Lung microvascular endothelial cell (primary cell): ENCODE results near the gene CALR. TPM values are rescaled to one million over a fixed set of nuclear protein-coding genes. Genes with fewer than 3 reads are reported as not detected.
"Not testable (repeated sequence)": the region's sequence is repeated elsewhere in the genome, so short reads cannot be mapped to it uniquely, and the experiment has no call there.

Experiments
- DNase-seq, 2 donors: peaks; one replicate each; pipeline versions ENCODE4 v3.0.0 to v3.0.0-alpha.2; 2010; ENCODE audit warnings: low read depth in 2 of 2
- total RNA-seq: library from RNA; depleted of rRNA; stranded (reverse); fragments of >200 nt; gene quantifications from 2 replicates; pipeline ENCODE4 v1.2.1, GENCODE V29; 2014

CALR gene
- total RNA-seq, result 1,060 and 1,340 TPM in 2 replicates

DNA sequence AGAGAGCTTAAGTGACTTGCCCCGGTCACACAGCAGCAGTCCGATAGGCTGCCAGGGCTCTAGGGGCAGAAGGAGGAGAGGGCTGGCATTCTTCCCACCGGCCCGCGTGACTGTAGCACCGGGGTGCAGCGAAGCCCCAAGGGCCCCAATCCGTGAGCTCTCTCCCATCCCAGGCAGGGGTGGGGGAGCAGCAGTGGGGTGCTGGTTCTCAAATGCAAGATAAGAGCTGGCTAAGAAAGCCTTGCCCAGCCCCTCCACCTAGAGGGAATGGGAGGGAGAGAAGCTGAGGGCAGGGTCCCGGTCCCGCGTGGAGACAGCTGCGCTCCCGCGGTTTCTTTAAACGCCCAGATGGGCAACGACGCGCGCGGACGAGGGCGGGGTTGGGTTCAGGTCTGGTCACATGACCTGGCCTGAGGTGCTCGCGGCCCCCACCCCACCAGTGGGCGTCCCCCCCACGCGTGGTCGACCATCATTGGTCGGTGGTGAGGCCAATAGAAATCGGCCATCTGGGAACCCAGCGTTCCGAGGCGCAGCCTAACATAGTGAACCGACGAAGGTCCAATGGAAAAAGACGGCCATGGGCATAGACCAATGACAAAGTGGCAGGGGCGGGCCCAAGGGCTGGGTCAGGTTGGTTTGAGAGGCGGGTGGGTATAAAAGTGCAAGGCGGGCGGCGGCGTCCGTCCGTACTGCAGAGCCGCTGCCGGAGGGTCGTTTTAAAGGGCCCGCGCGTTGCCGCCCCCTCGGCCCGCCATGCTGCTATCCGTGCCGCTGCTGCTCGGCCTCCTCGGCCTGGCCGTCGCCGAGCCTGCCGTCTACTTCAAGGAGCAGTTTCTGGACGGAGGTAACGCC lies at the start of gene CALR:
TSS of gene CALR (plus strand) at position 683 of the 852 bp plus-strand sequence. CDS start at position 754, 71 bp downstream.
- peak; percentile 100 for DNase-seq

DNA sequence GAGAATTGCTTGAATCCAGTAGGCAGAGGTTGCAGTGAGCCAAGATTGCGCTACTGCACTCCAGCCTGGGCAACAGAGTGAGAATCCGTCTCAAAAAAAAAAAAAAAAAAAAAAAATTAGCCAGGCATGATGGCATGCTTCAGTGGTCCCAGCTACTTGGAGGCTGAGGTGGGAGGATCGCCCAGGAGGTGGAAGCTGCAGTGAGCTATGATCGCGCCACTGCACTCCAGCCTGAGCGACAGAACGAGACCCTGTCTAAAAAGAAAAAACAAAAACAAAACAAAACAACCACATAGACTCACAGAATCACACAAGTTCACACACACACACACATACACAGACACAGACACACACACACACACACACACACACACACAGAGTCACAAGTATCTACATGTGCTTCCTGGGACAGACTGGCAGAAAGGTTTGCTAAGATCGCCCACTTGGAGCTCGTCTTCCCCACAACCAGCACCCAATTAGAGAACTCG lies 48.1 kb upstream of the CALR start:
- not testable (repeated sequence) for DNase-seq

DNA sequence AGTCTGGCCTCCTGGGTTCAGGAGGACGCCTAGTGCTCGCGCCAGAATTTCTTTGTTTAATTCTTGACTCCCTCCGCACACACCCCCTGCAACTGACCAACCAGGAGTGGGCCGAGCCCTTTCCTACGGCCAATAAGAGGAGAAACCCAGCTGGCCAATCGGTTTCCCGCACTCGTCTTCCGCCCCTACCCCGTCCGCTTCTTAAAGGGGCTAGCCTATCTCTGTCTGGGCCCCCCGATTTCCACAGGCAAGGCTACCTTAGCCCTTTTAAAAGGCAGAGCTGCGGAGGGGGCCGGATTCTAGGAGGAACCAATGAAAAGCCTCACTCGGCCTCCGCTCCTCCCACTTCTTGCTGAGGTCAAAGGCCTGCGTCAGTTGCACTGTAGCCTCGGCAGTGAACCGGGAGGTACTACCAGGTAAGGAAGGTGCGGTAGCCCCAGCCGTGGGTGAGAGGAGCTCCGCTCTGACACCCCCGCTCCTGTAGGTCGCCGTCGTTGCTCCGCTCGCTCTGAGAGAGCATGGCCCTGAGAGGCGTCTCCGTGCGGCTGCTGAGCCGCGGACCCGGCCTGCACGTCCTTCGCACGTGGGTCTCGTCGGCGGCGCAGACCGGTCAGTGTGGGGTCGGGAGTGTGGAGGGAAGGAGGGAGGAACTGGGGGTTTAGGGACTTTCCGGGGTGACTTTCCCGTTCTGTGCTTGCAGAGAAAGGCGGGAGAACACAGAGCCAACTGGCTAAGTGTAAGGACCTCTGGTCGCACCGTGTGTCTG lies 47.4 kb upstream of the CALR start, which contains the start of gene GCDH:
TSS of gene GCDH (plus strand) at position 374 of the 766 bp plus-strand sequence. CDS start at position 519, 145 bp downstream.
- DNase-seq, result peak; percentile 99

- no peak for DNase-seq
These were observed 46.8 kb upstream of the CALR start for GRCh38 chr19:12891553-12892021.

DNA sequence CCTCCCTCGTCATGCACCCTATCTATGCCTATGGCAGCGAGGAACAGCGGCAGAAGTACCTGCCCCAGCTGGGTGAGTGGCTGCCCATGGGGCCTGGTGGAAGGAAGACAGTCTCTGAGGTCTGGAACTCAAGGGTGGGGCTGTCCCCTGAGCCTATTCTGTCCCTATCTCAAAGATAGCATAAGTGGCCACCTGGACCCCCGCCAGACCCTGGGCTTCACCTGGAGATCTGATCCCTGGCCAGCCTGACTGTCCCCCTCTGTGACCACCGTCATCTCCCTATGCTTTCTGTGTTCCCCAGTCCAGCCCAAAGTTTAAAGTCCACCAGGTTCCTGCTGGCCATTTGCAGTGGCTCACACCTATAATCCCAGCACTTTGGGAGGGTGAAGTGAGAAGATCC lies 44.8 kb upstream of the CALR start:
- no peak for DNase-seq

DNA sequence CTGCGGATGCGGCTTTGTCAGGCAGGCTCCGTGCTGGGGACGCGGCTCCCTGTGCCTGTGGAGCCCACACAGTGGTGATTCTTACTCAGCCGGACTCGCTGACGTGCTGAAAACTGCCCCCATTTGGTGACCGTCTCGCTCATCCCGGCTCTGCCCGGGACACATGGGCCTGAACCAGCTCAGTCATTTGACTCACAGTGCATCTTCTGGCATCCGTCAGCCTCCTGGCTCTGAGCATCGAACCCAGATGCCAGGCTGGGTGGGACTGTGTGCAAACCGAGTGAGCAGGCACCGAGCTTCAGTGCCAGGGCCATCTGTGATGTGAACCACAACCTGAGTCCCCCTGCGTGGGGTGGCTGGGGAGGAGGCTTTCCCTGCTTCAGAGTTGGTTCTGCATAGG lies 41.9 kb upstream of the CALR start:
- no peak for DNase-seq

GRCh38 chr19:12899891-12900518 lies 38.4 kb upstream of the CALR start:
- DNase-seq, result no peak

GRCh38 chr19:12907166-12907565 lies 31.2 kb upstream of the CALR start:
- DNase-seq, result no peak

DNA sequence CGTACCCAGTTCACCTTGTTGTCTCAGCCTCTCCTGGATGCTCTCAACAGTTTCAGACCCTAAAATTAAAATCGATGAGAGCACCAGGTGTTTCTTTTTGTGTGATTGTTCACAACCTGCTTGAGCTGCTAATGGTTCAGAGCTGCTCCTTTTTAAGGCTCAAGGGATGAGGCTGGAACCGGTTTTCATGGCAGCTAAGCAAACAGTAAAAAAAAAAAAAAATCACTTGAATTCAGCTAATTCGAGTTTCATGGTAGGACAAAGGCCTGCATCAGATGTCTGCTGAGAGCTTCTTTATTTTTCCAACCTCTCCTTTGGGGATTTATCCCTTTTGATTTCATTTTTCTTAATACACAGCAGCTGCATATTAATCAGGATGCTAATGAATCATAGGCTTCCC lies 25.8 kb upstream of the CALR start:
- no peak for DNase-seq

DNA sequence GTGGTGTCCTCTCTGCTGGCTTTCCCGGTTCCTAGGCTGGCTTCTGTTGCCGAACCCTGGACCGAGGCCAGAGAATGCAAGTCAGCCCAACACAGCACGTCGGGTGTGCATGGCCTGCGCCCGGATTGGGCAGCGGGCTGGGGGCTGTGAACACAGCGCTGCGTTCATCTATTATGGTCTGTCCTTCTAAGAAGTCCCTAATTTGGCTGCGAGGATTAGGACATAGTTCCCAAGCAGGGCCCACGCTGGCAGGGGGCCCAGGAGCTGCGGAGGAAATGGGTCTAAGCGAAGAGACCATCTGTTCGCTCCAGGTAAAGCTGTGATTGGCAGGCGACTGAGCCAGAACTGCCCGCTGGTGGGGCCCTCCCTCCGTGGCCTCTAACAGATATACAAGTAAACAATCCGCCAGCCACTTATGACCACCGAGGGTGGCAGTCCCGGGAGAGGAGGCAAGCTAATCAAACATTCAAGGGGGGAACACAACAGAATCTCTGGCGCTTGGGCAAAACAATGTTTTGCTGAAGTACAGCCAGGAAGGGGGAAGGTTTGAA lies 25.3 kb upstream of the CALR start:
- peak; percentile 16 to 66 for DNase-seq

GRCh38 chr19:12913851-12914690 lies 24.3 kb upstream of the CALR start:
- DNase-seq, result peak in 1 of 2 donors; percentile 39

DNA sequence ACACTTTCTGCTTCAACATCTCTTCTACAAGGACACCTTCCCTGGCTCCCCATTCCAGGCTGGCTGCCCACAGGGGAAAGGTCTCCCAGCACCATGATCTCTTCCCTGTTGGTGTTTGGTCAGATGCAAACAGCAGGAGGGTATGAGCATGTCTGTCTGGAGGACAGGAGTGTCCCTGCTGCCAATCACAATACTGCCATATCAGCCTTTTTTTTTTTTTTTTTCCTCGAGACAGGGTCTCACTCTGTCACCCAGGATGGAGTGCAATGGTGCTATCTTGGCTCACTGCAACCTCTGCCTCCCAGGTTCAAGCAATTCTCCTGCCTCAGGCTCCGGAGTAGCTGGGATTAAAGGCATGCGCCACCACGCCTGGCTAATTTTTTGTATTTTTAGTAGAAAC lies 22.5 kb upstream of the CALR start:
- DNase-seq, result not testable (repeated sequence)

DNA sequence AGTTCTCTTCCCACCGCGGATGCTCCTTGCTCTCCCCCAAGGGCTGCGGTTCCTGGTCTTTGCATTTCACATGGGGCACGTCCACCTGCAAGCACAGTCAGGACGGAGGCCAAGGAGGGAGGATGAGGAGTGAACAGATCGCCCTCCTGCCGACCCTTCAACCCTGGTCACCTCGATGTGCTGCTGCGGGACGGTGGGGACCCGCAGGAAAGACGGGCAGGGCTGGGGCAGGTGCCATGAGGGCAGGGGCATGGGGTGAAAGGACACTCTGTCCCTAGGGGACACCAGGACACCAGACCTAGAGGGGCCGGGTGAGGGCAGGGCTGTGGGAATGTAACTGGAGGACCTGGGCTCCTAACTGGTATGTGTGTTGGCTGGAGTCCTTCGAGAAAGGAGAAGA lies 20.2 kb upstream of the CALR start:
- no peak for DNase-seq

- no peak for DNase-seq
These were observed 17.4 kb upstream of the CALR start for GRCh38 chr19:12921047-12921446.

GRCh38 chr19:12922959-12923358 lies 15.4 kb upstream of the CALR start:
- no peak for DNase-seq

DNA sequence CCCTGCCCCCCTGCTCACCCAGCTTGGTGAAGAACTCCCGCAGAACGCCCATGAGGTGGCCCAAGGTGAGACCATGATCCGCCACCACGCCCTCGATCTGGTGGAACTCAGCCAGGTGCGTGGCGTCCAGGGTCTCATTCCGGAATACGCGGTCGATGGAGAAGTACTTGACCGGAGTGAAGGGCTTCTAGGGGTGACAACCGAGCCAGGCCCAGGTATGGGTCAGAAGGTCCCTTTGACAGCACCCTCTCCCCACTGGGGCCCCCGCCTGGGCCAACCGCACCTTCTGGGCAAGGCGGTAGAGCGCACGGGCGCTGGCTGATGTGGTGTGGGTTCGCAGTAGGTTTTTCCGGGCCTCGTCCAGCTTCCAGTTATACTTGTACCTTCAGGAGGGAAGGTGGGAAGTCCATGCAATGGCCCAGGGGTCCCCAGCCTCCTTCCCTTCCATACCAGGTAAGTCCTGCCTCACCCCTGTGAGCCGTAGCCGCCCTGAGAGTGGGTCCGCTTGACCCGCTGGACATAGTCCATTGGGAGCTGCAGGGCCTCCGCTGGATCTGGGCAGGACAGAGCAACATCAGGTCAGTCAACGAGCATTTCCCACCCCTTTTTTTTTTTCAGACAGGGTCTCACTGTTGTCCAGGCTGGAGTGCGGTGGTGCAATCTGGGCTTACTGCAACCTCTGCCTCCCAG lies 13.6 kb upstream of the CALR start:
- no peak for DNase-seq

GRCh38 chr19:12930002-12930645 lies 8.3 kb upstream of the CALR start:
- no peak for DNase-seq

GRCh38 chr19:12932392-12933286 lies 5.8 kb upstream of the CALR start:
- no peak for DNase-seq
